Gastroesophageal sphincter (tissue), 4 donors: ENCODE measurements around the gene MAML2. TPM values are rescaled to one million over a fixed set of nuclear protein-coding genes. Genes with fewer than 3 reads are reported as not detected.

ENCODE experiments used
- ATAC-seq: fragments of 150-250 bp; one replicate; pipeline ENCODE4 v1.9.1; 2016; ENCODE audit warnings: mild to moderate bottlenecking, moderate library complexity
- H3K27ac ChIP-seq, 4 donors: fragments of 200-600 bp; sonication (generic) in 3 of 4; 1 replicate in 3 of 4; 2 replicates in 1 of 4; pipeline ENCODE4 v1.5.1; 2016 to 2019
- H3K27me3 ChIP-seq: fragments of 200-600 bp; sonication (generic); one replicate; pipeline ENCODE4 v1.5.1; 2019
- H3K36me3 ChIP-seq, 2 donors: fragments of 200-600 bp; sonication (generic); one replicate each; pipeline ENCODE4 v1.5.1; 2019; ENCODE audit warnings: control low read depth in 1 of 2
- H3K4me1 ChIP-seq, 3 donors: fragments of 200-600 bp; sonication (generic); 1 replicate in 2 of 3; 2 replicates in 1 of 3; pipeline ENCODE4 v1.5.1; 2016 to 2019; ENCODE audit warnings: control low read depth in 2 of 3
- H3K4me3 ChIP-seq, 2 donors: fragments of 200-600 bp; sonication (generic); one replicate each; pipeline ENCODE4 v1.5.1; 2019; ENCODE audit warnings: mild to moderate bottlenecking in 1 of 2, moderate library complexity in 1 of 2
- H3K9me3 ChIP-seq, 3 donors: fragments of 200-600 bp; sonication (generic); one replicate each; pipeline ENCODE4 v1.5.1; 2017 to 2019; ENCODE audit warnings: control low read depth in 2 of 3
- EP300 ChIP-seq: sonication (generic); formaldehyde crosslinking; IDR thresholded peaks from one replicate; pipeline ENCODE4 v1.6.1; 2017; ENCODE audit warnings: antibody characterized with exemption, mild to moderate bottlenecking
- POLR2A ChIP-seq, 2 donors: fragments of 450-650 bp; IDR thresholded peaks; one replicate each; pipeline ENCODE4 v1.6.1; 2017; ENCODE audit warnings: antibody characterized with exemption in 2 of 2, mild to moderate bottlenecking in 2 of 2, moderate library complexity in 1 of 2
- POLR2AphosphoS5 ChIP-seq: sonication (generic); formaldehyde crosslinking; IDR thresholded peaks from one replicate; pipeline ENCODE4 v1.6.1; 2017; ENCODE audit warnings: antibody characterized with exemption
- WGBS, 2 donors: methylation state at CpG; one replicate each; pipeline ENCODE4 v1.1.5; 2018; ENCODE audit warnings: low coverage in 1 of 2; 5-methylcytosine and 5-hydroxymethylcytosine counted together
- total RNA-seq, 4 donors: library from RNA; depleted of rRNA; stranded (reverse); fragments of >200 nt; gene quantifications; one replicate each; pipeline ENCODE4 v1.1.0, GENCODE V29; 2016
- TF ChIP-seq, protein P1 (sequence below), 4 experiments: fragments of 200-600 bp in 2 of 4; fragments of 450-650 bp in 2 of 4; sonication (generic) in 1 of 4; IDR thresholded peaks; one replicate each; pipeline ENCODE4 v1.5.1; 2017 to 2019; ENCODE audit warnings: antibody characterized with exemption in 4 of 4, mild to moderate bottlenecking in 2 of 4, moderate library complexity in 2 of 4

MAML2 gene
- total RNA-seq, 4 donors from 2014 or later: 15.8 to 31.8 (median 23.7) TPM

DNA sequence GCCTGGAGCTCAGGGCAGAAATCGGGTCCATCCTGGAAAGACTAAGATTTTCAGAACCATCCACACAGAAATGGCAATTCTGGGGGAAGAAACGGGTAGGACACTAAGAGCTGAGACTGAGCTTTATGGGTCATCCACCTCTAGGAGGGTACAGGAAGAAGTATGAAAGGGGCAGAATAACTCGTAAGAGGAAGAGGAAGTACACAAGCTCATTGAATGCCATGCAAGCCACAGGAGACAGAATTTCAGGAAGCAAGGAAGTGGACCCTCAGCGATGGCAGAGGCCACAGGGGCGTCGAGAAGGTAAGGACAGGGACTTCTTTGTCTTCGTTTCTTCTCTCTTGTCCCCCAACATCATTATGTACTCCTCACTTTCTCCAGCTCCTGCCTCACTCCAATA, 169.6 kb downstream of the MAML2 start:
- ATAC-seq: no peak

DNA sequence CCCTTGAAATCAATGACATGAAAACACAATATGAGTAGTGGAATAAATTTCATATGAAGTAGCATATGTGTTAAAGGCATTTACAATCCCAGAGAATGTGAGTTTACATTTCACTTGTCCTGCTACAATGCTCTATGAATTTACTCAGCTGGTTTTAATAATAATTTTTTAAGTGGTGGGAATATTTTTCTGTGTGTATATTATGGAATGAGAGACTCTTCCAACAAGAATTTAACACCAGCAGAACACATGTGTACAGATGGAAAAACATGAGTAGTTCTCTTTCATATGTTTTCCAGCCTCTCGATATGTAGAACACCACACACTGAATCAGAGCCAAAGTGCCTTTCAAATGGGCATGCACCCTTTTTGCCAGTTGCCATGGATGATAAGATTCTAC, 170.4 kb downstream of the MAML2 start:
- Histone ChIP-seq H3K27ac (no peak overlapping the region), H3K4me1 (peaks cover 2 to 22% (median 6%) of the 10 kb centered on the region in 3 donors), H3K36me3 (no peaks in the 10 kb centered on the region), H3K27me3 (no peaks in the 10 kb centered on the region), H3K9me3 (no peaks in the 10 kb centered on the region), H3K4me3 (no peak overlapping the region)
- TF ChIP-seq EP300 (no peak), POLR2A (IDR thresholded peaks at IDR 0.05) (no peak), POLR2AphosphoS5 (no peak)
- TF ChIP-seq, protein P1, sequence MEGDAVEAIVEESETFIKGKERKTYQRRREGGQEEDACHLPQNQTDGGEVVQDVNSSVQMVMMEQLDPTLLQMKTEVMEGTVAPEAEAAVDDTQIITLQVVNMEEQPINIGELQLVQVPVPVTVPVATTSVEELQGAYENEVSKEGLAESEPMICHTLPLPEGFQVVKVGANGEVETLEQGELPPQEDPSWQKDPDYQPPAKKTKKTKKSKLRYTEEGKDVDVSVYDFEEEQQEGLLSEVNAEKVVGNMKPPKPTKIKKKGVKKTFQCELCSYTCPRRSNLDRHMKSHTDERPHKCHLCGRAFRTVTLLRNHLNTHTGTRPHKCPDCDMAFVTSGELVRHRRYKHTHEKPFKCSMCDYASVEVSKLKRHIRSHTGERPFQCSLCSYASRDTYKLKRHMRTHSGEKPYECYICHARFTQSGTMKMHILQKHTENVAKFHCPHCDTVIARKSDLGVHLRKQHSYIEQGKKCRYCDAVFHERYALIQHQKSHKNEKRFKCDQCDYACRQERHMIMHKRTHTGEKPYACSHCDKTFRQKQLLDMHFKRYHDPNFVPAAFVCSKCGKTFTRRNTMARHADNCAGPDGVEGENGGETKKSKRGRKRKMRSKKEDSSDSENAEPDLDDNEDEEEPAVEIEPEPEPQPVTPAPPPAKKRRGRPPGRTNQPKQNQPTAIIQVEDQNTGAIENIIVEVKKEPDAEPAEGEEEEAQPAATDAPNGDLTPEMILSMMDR (IDR thresholded peaks at IDR 0.05): no peak
- WGBS, 2 donors: 100% methylated on average over 1 of the region's 1 CpG
- ATAC-seq: no peak

More for the DNA sequence above, 169.6 kb downstream of the MAML2 start:
- no peaks in the 10 kb centered on the region for H3K27me3 ChIP-seq
- peaks cover under 1 to 15% (median 6%) of the 10 kb centered on the region in 3 donors for H3K4me1 ChIP-seq
- H3K36me3 ChIP-seq: no peaks in the 10 kb centered on the region
- WGBS, 2 donors: 79 to 88% methylated on average over 5 to 7 of the region's 7 CpGs
- TF ChIP-seq POLR2AphosphoS5: no peak
- TF ChIP-seq, protein P1 (IDR thresholded peaks at IDR 0.05): no peak
- TF ChIP-seq POLR2A (IDR thresholded peaks at IDR 0.05): no peak
- TF ChIP-seq EP300: no peak
- no peak overlapping the region for H3K4me3 ChIP-seq
- H3K9me3 ChIP-seq: no peaks in the 10 kb centered on the region
- no peak overlapping the region for H3K27ac ChIP-seq

DNA sequence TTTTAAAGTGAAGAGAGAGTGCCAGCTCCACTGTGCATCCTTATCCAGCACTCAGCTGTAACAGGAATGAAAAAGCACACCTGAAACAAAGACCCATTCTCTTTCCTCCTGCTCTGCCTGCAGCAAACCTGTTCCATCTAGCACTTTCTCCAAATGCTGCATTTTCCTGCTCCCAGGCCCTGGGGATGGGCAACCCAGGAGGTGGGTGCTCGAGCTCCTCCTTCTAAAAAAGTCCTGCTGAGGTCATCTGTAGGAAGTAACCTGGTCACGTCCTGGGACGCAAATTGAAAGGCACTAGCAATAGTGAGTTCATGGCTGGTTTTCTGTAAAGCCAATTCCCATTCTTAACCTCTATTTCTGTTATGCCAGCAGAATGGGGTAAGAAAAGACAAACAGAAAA, 173.7 kb downstream of the MAML2 start:
- Histone ChIP-seq H3K9me3 (no peaks in the 10 kb centered on the region), H3K27ac (peak overlapping the region; percentile 13 to 59 (median 54)), H3K4me1 (peaks cover 2 to 37% (median 6%) of the 10 kb centered on the region in 3 donors), H3K27me3 (no peaks in the 10 kb centered on the region), H3K4me3 (no peak overlapping the region), H3K36me3 (no peaks in the 10 kb centered on the region)
- no peak for ATAC-seq
- TF ChIP-seq EP300 (no peak), POLR2AphosphoS5 (no peak), POLR2A (IDR thresholded peaks at IDR 0.05) (no peak)
- TF ChIP-seq, protein P1 (IDR thresholded peaks at IDR 0.05): no peak
- WGBS, 2 donors: 54 to 77% methylated on average over 2 of the region's 3 CpGs

DNA sequence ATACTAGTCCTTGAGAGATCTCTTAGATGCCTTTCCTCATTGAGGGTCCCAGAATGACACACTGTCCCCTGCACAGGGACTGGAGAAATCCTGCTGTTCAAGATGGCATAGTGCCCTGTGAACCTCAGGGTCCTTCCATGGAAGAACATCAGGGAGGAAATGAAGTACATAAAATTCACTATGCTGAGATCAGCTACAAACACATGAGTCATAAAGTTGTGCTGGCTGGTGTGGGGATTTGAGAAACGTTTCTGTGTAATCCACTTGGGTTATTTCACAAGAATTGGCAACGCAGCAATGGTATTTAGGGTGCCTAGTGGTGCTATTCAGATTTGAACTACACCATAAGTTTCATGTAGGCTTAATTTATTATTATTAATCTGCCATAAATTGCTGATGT, 174.4 kb downstream of the MAML2 start:
- no peak for TF ChIP-seq POLR2A (IDR thresholded peaks at IDR 0.05)
- TF ChIP-seq POLR2AphosphoS5: peak; percentile 69
- TF ChIP-seq, protein P1 (IDR thresholded peaks at IDR 0.05): peak in 1 of 4 experiments; percentile 15
- TF ChIP-seq EP300: no peak
- H3K4me3 ChIP-seq: no peak overlapping the region
- WGBS, 2 donors: 17 to 43% methylated on average over 2 of the region's 2 CpGs
- H3K36me3 ChIP-seq: no peaks in the 10 kb centered on the region
- peak overlapping the region; percentile 46 to 59 (median 54) for H3K27ac ChIP-seq
- peaks cover 2 to 41% (median 6%) of the 10 kb centered on the region in 3 donors for H3K4me1 ChIP-seq
- H3K27me3 ChIP-seq: no peaks in the 10 kb centered on the region
- no peaks in the 10 kb centered on the region for H3K9me3 ChIP-seq
- ATAC-seq: peak; percentile 94

DNA sequence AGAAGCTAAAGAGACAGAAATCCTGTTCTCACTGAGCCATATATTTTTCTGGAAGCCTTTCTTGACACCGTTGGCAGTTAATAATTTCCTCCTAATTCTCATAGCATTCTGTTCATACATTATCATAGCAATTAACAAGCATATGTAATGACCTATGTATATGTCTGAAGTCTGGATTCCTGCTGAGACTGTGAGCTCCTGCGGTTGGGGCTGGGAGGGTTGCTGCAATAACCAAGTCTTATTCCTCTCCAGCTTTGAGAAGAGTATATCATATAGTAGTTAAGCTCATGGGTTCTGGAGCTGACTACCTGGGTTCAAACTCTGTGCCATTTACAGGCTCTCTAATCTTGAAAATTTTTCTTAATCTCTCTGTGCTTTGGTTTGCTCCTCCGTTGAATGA, 175.2 kb downstream of the MAML2 start:
- peaks cover 6 to 49% (median 14%) of the 10 kb centered on the region in 3 donors for H3K4me1 ChIP-seq
- H3K4me3 ChIP-seq: no peak overlapping the region
- TF ChIP-seq POLR2AphosphoS5: no peak
- TF ChIP-seq, protein P1 (IDR thresholded peaks at IDR 0.05): no peak
- no peak for TF ChIP-seq EP300
- TF ChIP-seq POLR2A (IDR thresholded peaks at IDR 0.05): no peak
- H3K27me3 ChIP-seq: no peaks in the 10 kb centered on the region
- no peaks in the 10 kb centered on the region for H3K9me3 ChIP-seq
- 89 to 93% methylated on average over 1 to 3 of the region's 3 CpGs for WGBS, 2 donors
- no peaks in the 10 kb centered on the region for H3K36me3 ChIP-seq
- ATAC-seq: no peak
- H3K27ac ChIP-seq: no peak overlapping the region
